ENCODE data around the gene SARDH. TPM values are rescaled to one million over a fixed set of nuclear protein-coding genes. Genes with fewer than 3 reads are reported as not detected.

The SARDH gene
- total and polyA plus RNA-seq, 2 of the 8 experiments (the other 6 are each of a cell fraction or from before 2014, with no cell fraction given) = 6.4 to 7.4 TPM

DNA sequence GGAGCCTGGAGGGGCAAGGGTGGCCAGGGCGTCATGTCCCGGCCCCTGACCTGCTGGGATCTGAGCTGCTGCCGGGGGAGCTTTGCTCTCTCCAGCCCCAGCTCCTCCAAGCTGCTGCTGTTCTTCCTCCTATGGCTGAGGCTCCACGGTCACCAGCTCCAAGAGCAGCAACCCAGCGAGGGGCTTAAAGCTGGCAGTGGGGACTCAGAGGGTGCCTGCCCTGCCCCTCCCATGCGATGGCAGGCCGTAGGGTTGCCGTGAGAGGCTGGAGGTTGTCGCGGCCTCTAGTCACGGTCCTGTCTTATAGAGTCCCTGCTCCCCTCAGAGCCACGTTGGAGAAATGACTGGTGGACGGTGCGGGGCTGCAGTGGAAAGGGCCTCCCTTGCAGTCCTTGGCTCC is 82.5 kb downstream of the SARDH start:
- Histone ChIP-seq H3K4me2 (ENCODE audit: insufficient read depth in 1 of 2, low read depth in 2 of 2, low read length in 2 of 2) (no peak overlapping the region), H2BK20ac (ENCODE audit: low read length) (no peak overlapping the region), H3K79me1 (ENCODE audit: low read depth, low read length) (no peaks in the 10 kb centered on the region), H3K27ac (ENCODE audit: low read depth, low read length) (no peak overlapping the region), H3K23ac (ENCODE audit: insufficient read length) (no peak overlapping the region), H2BK5ac (ENCODE audit: low read depth, low read length) (no peak overlapping the region), H3K14ac (ENCODE audit: insufficient read length) (no peak overlapping the region), H3K27me3 (replicated peaks in 1 of 4; ENCODE audit: control insufficient read depth in 3 of 4, extremely low read depth in 1 of 4, insufficient read depth in 3 of 4, low read length in 3 of 4) (peaks cover 0 to 12% (median 11%) of the 10 kb centered on the region in 4 experiments; a peak in 3 of 7 replicates), H4K20me1 (replicated peaks in 1 of 2; ENCODE audit: control insufficient read depth in 1 of 2, insufficient read depth in 2 of 2, low read length in 2 of 2) (no peaks in the 10 kb centered on the region), H3K4ac (replicated peaks; ENCODE audit: insufficient read length, low read depth, low read length) (no peak overlapping the region), H3K4me3 (ENCODE audit: extremely low read depth in 1 of 4, insufficient read depth in 2 of 4, low read depth in 3 of 4, low read length in 4 of 4) (no peak overlapping the region), H4K91ac (replicated peaks; ENCODE audit: insufficient read length, low read length) (no peak overlapping the region), H3K79me2 (ENCODE audit: control insufficient read depth in 1 of 2, insufficient read depth in 2 of 2, low read length in 2 of 2) (no peaks in the 10 kb centered on the region), H2BK15ac (ENCODE audit: low read length) (no peak overlapping the region), H3K23me2 (ENCODE audit: low read depth, low read length) (peaks cover 3% of the 10 kb centered on the region; the same call in 1 of the 2 replicates), H3K4me1 (replicated peaks in 1 of 4; ENCODE audit: control insufficient read depth in 3 of 4, insufficient read depth in 4 of 4, low read length in 3 of 4) (peaks cover 0 to 15% (median 8%) of the 10 kb centered on the region in 4 experiments; a peak in 5 of 7 replicates), H3K36me3 (ENCODE audit: control insufficient read depth in 2 of 4, insufficient read depth in 4 of 4, low read length in 3 of 4) (no peaks in the 10 kb centered on the region), H3K56ac (replicated peaks; ENCODE audit: insufficient read length, low read depth, low read length) (no peak overlapping the region), H4K8ac (ENCODE audit: extremely low read depth, insufficient read depth, low read length) (no peak overlapping the region), H2BK12ac (ENCODE audit: low read depth, low read length) (no peak overlapping the region), H2AK5ac (ENCODE audit: low read depth, low read length) (no peak overlapping the region), H3K9me3 (ENCODE audit: insufficient read depth in 2 of 2, low read depth in 1 of 2, low read length in 1 of 2) (no peaks in the 10 kb centered on the region), H2AFZ (ENCODE audit: low read length) (no peak overlapping the region), H3K9ac (replicated peaks in 1 of 4; ENCODE audit: extremely low read depth in 1 of 4, low read depth in 3 of 4, low read length in 3 of 4) (no peak overlapping the region), H3K18ac (ENCODE audit: extremely low read depth, low read length) (no peak overlapping the region), H2BK120ac (replicated peaks; ENCODE audit: low read depth, low read length) (no peak overlapping the region), H4K5ac (ENCODE audit: insufficient read length, low read depth, low read length) (no peak overlapping the region)
- no peak for FAIRE-seq
- no peak for DNase-seq (ENCODE audit: low read depth in 1 of 2, low spot score in 2 of 2)
- POLR2A ChIA-PET (ENCODE audit: partially characterized antibody) = interaction anchor here (2.3 to 2.4 kb wide), 2 partner anchors 11 kb away, joined by 7 read pairs; no protein-coding TSS in a partner anchor
- no peak for TF ChIP-seq TCF12 (IDR thresholded peaks at IDR 0.05; ENCODE audit: low read depth, low read length)
- no peak for TF ChIP-seq SP1 (IDR thresholded peaks at IDR 0.05; ENCODE audit: low read depth, low read length)
- no peak for TF ChIP-seq HDAC2 (IDR thresholded peaks at IDR 0.05; ENCODE audit: borderline replicate concordance in 1 of 2, low read depth in 2 of 2, low read length in 2 of 2)
- no peak for TF ChIP-seq SUZ12 (IDR thresholded peaks at IDR 0.05; ENCODE audit: low read length)
- no peak for TF ChIP-seq ASH2L (IDR thresholded peaks at IDR 0.05; ENCODE audit: low read length)
- 84% methylated on average over 6 of the region's 14 CpGs; no CpG with 5 or more reads in 1 of the 2 experiments for WGBS, 2 experiments (ENCODE audit: extremely low coverage in 1 of 2, insufficient coverage in 1 of 2, insufficient read length in 1 of 2, insufficient replicate concordance in 2 of 2, low coverage in 1 of 2, low lambda C conversion rate in 2 of 2, missing lambda C conversion rate in 1 of 2)
- CTCF ChIA-PET (ENCODE audit: partially characterized antibody) = interaction anchor here (0.6 to 2.1 kb wide), 11 partner anchors 9 to 250 kb away, joined by 3 to 8 read pairs (median 3); partner anchors contain the start of gene DBH
